Activated CD8-positive, alpha-beta memory T cell treated with anti-CD3 and anti-CD28 coated beads, Interleukin-2, amount 50 U/mL, for 4 hours (primary cell): ENCODE measurements around the gene PIK3R5.
"Not testable (repeated sequence)": the region's sequence is repeated elsewhere in the genome, so short reads cannot be mapped to it uniquely, and the experiment has no call there.

Source experiments
- DNase-seq: peaks from one replicate; pipeline ENCODE4 v3.0.0-alpha.2; 2020

Gene PIK3R5

GRCh38 chr17:8894673-8895578, 70.6 kb downstream of the PIK3R5 start:
- peak; percentile 58 for DNase-seq

GRCh38 chr17:8894202-8894671, 71.3 kb downstream of the PIK3R5 start:
- DNase-seq = peak; percentile 13

- peak; percentile 9 for DNase-seq
These were observed 71.8 kb downstream of the PIK3R5 start for GRCh38 chr17:8893621-8894201.

- DNase-seq = no peak
These were observed 72.4 kb downstream of the PIK3R5 start for GRCh38 chr17:8893059-8893458.

GRCh38 chr17:8892338-8892690, 73.2 kb downstream of the PIK3R5 start:
- no peak for DNase-seq

GRCh38 chr17:8890671-8891070, 74.8 kb downstream of the PIK3R5 start:
- no peak for DNase-seq

- no peak for DNase-seq
These were observed 75.9 kb downstream of the PIK3R5 start for GRCh38 chr17:8889458-8890210.

- no peak for DNase-seq
These were observed 76.7 kb downstream of the PIK3R5 start for GRCh38 chr17:8888704-8889302.

- no peak for DNase-seq
These were observed 77.4 kb downstream of the PIK3R5 start for GRCh38 chr17:8887834-8888703.

- no peak for DNase-seq
These were observed 78.2 kb downstream of the PIK3R5 start for GRCh38 chr17:8887301-8887700.

- no peak for DNase-seq
These were observed 79.4 kb downstream of the PIK3R5 start for GRCh38 chr17:8885967-8886684.

GRCh38 chr17:8885163-8885966, 80.1 kb downstream of the PIK3R5 start:
- DNase-seq = not testable (repeated sequence)

GRCh38 chr17:8884336-8884990, 81.0 kb downstream of the PIK3R5 start:
- DNase-seq = no peak

GRCh38 chr17:8883353-8883752, 82.2 kb downstream of the PIK3R5 start:
- no peak for DNase-seq

GRCh38 chr17:8881606-8882005, 83.9 kb downstream of the PIK3R5 start:
- no peak for DNase-seq

GRCh38 chr17:8880466-8880865, 85.0 kb downstream of the PIK3R5 start:
- DNase-seq = no peak

- no peak for DNase-seq
These were observed 86.1 kb downstream of the PIK3R5 start for GRCh38 chr17:8879410-8879809.

- no peak for DNase-seq
These were observed 87.5 kb downstream of the PIK3R5 start for GRCh38 chr17:8877984-8878383.

GRCh38 chr17:8875957-8876356, 89.5 kb downstream of the PIK3R5 start:
- no peak for DNase-seq

GRCh38 chr17:8875436-8875835, 90.1 kb downstream of the PIK3R5 start:
- no peak for DNase-seq
